MM.1S (cell line): ENCODE measurements around the gene CD46.

Experiments used
- DNase-seq: peaks from one replicate; pipeline ENCODE4 v3.0.0-alpha.2; 2015
- H2AFZ ChIP-seq: fragments of 300-600 bp; sonication (generic); 2 replicates; pipeline ENCODE4 v1.6.0; 2016; ENCODE audit warnings: antibody characterized with exemption, low read length
- H3F3A ChIP-seq: fragments of 300-600 bp; sonication (generic); 2 replicates; pipeline ENCODE4 v1.6.1; 2016; ENCODE audit warnings: mild to moderate bottlenecking, antibody characterized with exemption, low read length, moderate library complexity, mixed read lengths; ENCODE audit not compliant: insufficient read depth
- H3K27ac ChIP-seq: fragments of 300-600 bp; sonication (generic); 2 replicates; pipeline ENCODE4 v1.5.1; 2016; ENCODE audit warnings: mild to moderate bottlenecking, low read length
- H3K27me3 ChIP-seq: fragments of 300-600 bp; sonication (generic); replicated peaks from 2 replicates; pipeline ENCODE4 v1.6.0; 2016; ENCODE audit warnings: low read length; ENCODE audit not compliant: insufficient read depth
- H3K36me3 ChIP-seq: fragments of 300-600 bp; sonication (generic); replicated peaks from 2 replicates; pipeline ENCODE4 v1.6.1; 2016; ENCODE audit warnings: mild to moderate bottlenecking, low read length, mixed read lengths; ENCODE audit not compliant: insufficient read depth
- H3K4me1 ChIP-seq: fragments of 300-600 bp; sonication (generic); 2 replicates; pipeline ENCODE4 v1.6.1; 2016; ENCODE audit warnings: low read length, mixed read lengths
- H3K4me2 ChIP-seq: fragments of 300-600 bp; sonication (generic); 2 replicates; pipeline ENCODE4 v1.6.0; 2016; ENCODE audit warnings: low read depth, low read length
- H3K4me3 ChIP-seq: fragments of 300-600 bp; sonication (generic); 2 replicates; pipeline ENCODE4 v1.5.1; 2016; ENCODE audit warnings: low read length, mixed read lengths
- H3K79me2 ChIP-seq: fragments of 300-600 bp; sonication (generic); 2 replicates; pipeline ENCODE4 v1.6.1; 2016; ENCODE audit warnings: mixed run types, low read length, mixed read lengths
- H3K9ac ChIP-seq: fragments of 300-600 bp; sonication (generic); 2 replicates; pipeline ENCODE4 v1.6.1; 2016; ENCODE audit warnings: low read length, mixed read lengths
- H3K9me2 ChIP-seq: fragments of 300-600 bp; sonication (generic); replicated peaks from 2 replicates; pipeline ENCODE4 v1.6.1; 2016; ENCODE audit warnings: mild to moderate bottlenecking, low read length, mixed read lengths; ENCODE audit not compliant: insufficient read depth
- H3K9me3 ChIP-seq: fragments of 300-600 bp; sonication (generic); replicated peaks from 2 replicates; pipeline ENCODE4 v1.6.1; 2016; ENCODE audit warnings: mild to moderate bottlenecking, low read length, mixed read lengths; ENCODE audit not compliant: insufficient read depth
- H4K20me1 ChIP-seq: fragments of 300-600 bp; sonication (generic); 2 replicates; pipeline ENCODE4 v1.6.1; 2016; ENCODE audit warnings: mild to moderate bottlenecking, low read length, moderate library complexity, mixed read lengths; ENCODE audit not compliant: insufficient read depth
- CTCF ChIP-seq: fragments of 300-600 bp; sonication (generic); IDR thresholded peaks from 2 replicates; pipeline ENCODE4 v1.5.1; 2016; ENCODE audit warnings: antibody characterized with exemption, low read length, mixed read lengths
- EZH2 ChIP-seq: fragments of 300-600 bp; sonication (generic); optimal IDR thresholded peaks from 2 replicates; pipeline ENCODE3; 2017; ENCODE audit warnings: low read depth, mild to moderate bottlenecking, antibody characterized with exemption, low read length, mixed read lengths
- EZH2phosphoT487 ChIP-seq: fragments of 300-600 bp; sonication (generic); IDR thresholded peaks from 2 replicates; pipeline ENCODE4 v1.6.1; 2018; ENCODE audit warnings: antibody characterized with exemption, low read length

The CD46 gene

GRCh38 chr1:207747627-207748492, 4.0 kb upstream of the CD46 start:
- Histone ChIP-seq H3K9me3 (no peaks in the 10 kb centered on the region), H2AFZ (no peak overlapping the region), H3K9ac (no peak overlapping the region), H3K9me2 (no peaks in the 10 kb centered on the region), H3K4me3 (peak overlapping the region; percentile 15; the same call in 1 of the 2 replicates), H3K36me3 (no peaks in the 10 kb centered on the region), H3K27ac (peak overlapping the region; percentile 72; the same call in 1 of the 2 replicates), H4K20me1 (no peaks in the 10 kb centered on the region), H3K4me1 (peaks cover 52% of the 10 kb centered on the region), H3K4me2 (peak overlapping the region; percentile 52), H3F3A (peaks cover 37% of the 10 kb centered on the region), H3K79me2 (peaks cover 16% of the 10 kb centered on the region), H3K27me3 (no peaks in the 10 kb centered on the region)
- TF ChIP-seq EZH2 (no peak), CTCF (no peak), EZH2phosphoT487 (no peak)
- peak; percentile 71 for DNase-seq

- peak overlapping the region; percentile 72 for H3K27ac ChIP-seq
- peak overlapping the region; percentile 1; the same call in 1 of the 2 replicates for H3K9ac ChIP-seq
Observed at GRCh38 chr1:207748737-207749528, 2.9 kb upstream of the CD46 start.

More at GRCh38 chr1:207748737-207749528, 2.9 kb upstream of the CD46 start:
- Histone ChIP-seq H3K9me2 (no peaks in the 10 kb centered on the region), H3K79me2 (peaks cover 27% of the 10 kb centered on the region), H3K27me3 (no peaks in the 10 kb centered on the region), H3K4me2 (peak overlapping the region; percentile 52), H3K9me3 (no peaks in the 10 kb centered on the region), H2AFZ (peak overlapping the region; percentile 6; the same call in 1 of the 2 replicates), H3K4me1 (peaks cover 56% of the 10 kb centered on the region), H3F3A (peaks cover 40% of the 10 kb centered on the region), H3K4me3 (no peak overlapping the region), H4K20me1 (peaks cover 3% of the 10 kb centered on the region; the same call in 1 of the 2 replicates), H3K36me3 (no peaks in the 10 kb centered on the region)
- DNase-seq: peak; percentile 87
- TF ChIP-seq EZH2phosphoT487 (no peak), EZH2 (no peak), CTCF (no peak)
